HG03095 (cell line): ENCODE data around the gene AWAT2.

Experiments used
- ATAC-seq: cut with Tn5 transposase; IDR thresholded peaks from one replicate; pipeline ENCODE4 v1.9.1; 2021; ENCODE audit warnings: moderate library complexity; ENCODE audit not compliant: unreplicated experiment

AWAT2 gene, protein sequence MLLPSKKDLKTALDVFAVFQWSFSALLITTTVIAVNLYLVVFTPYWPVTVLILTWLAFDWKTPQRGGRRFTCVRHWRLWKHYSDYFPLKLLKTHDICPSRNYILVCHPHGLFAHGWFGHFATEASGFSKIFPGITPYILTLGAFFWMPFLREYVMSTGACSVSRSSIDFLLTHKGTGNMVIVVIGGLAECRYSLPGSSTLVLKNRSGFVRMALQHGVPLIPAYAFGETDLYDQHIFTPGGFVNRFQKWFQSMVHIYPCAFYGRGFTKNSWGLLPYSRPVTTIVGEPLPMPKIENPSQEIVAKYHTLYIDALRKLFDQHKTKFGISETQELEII

DNA sequence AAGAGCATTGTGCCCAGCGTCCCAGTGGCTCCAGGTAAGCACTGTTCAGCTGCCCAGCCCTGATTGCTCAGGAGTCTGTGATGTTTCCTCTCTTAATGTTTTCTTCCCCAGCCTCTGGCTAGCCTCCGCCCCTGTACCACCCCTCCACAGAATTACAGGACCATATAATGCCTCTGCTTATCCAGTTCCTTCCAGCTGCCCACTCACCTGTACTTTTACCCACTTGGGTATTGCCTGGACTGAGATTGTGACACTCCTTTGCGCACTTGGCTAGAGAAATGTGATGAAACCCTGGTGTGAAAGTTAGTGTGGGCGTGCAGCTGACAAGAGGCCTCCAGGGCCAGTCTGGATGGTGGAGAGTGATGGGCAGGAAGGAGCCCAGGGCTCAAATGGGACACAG, at the start of gene AWAT2:
Gene AWAT2, minus strand, starts transcription at position 14 of the 400 bp plus-strand sequence. Its CDS starts 6 bp downstream, at position 8.
- no peak for ATAC-seq

DNA sequence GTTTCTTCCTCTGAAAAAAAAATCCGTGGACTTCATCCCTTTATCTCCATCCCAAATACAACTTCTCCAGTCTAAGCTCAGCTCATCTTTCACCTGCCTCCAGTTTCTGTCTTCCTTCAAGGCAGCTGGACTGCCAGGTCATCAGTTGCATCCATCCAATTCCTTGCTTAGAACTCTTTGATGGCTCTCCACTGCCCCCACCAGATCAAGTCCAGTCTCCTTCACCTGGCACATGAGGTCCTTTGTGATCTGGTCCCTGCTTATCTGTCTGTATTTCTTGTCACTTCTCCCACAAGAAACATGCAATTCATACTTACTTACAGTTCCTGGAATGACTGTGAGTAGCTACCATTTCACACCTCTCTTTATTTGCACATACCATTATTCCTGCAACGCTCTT, 46.3 kb upstream of the AWAT2 start:
- no peak for ATAC-seq

DNA sequence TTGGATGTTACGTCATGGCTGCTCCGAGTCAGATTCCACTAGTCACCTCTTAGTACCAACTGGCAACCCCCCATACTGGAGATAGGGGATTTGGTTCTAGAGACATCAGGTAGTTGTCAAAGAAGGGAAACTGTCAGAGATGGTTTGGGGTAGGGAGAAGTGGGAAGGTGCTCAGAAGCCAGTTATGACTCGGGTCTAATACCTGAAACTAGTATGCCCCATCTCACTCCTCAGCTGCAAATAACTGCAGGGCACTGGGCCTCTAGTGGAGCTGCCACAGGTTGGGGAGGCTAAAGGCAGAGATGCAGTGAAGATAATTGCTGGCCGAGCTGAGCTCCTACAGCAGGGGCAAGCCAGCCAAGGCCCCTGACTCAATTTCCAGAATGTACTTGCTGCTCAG, 42.5 kb upstream of the AWAT2 start:
- ATAC-seq: no peak

DNA sequence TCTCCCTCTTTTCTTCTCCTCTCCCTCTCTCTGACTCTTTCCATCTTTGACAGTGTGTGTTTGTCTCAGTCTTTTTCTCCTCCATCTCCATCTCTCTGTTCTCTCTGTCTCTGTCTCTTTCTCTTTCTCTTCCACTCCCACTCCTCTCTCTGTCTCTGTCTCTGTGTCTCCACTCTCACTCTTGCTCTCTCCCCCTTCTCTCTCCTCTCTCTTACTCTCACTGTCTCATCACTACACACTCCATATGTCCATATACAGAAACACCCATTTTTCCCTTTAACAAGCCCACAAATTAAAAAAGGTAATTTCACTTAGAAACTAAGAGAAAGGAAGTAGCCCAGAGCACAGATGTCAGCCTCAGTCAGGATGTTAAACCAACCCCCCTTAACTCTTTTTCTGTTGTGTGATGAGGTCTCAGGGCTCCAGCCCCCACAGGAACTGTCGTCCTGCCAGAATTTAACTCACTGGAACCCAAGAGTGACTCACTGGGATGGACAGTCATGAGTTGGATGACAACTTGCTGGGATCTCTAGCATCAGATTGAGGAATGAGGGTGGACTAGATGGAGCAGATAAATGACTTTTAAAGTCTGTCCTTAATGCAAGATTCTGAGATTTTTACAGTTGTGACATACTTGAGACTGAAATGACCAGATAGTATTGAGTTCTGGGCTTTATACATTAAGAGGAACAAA, 40.0 kb upstream of the AWAT2 start:
- ATAC-seq: no peak

DNA sequence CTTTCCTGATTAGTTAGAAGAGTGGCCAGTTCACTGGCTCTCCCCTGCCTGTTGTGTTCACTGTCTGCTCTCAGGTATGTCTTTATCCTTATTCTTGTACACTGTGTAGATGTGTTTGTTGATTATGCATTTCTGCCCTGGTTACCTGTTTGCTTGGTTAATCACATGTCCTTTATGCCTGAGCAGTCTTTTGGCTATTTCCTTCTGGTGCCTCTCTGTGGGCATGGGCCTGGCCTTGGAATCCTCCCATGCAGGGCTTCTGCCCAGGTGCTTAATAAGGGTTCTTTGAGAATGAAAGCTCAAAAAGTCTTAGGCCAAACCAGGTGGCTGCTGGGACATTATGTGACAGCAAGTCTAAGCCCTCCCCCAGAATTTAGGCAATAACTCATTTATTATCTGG, 39.0 kb upstream of the AWAT2 start:
- no peak for ATAC-seq

DNA sequence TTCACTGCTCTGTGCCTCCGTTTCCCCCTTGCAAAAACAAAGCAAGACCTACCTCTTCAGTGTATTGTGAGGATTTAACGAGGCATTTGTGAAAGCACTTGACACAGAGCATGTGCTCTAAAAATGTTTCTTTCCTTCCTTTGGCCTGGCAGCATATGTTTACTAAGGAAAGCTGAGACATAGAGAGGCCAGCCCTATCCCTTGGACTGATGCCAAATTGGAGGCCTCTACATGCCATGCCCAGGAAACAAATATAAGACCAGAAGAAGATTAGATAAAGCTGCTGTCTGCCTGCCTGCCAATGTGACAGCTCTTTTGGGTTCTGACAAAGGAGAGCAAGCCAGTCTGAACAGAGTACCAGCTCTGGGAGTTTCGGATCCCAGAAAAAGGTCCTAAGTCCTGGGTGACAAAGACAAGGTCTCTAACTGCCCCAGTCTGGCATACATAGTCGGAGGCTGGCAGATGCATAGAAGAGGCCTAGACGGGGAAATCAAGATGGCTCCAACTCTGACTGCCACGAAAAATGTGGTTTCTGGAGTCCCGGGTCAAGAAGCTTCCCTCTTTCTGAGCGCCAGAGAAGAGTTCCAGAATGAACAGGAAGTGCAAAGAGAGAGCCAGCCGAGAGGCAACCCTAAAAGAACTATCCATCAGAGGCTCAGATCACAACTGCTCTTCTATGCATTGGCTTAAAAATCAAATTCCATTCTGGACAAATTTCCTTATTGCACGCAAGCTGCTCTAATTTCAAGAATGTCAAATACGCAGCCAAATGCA, 38.3 kb upstream of the AWAT2 start:
- no peak for ATAC-seq

DNA sequence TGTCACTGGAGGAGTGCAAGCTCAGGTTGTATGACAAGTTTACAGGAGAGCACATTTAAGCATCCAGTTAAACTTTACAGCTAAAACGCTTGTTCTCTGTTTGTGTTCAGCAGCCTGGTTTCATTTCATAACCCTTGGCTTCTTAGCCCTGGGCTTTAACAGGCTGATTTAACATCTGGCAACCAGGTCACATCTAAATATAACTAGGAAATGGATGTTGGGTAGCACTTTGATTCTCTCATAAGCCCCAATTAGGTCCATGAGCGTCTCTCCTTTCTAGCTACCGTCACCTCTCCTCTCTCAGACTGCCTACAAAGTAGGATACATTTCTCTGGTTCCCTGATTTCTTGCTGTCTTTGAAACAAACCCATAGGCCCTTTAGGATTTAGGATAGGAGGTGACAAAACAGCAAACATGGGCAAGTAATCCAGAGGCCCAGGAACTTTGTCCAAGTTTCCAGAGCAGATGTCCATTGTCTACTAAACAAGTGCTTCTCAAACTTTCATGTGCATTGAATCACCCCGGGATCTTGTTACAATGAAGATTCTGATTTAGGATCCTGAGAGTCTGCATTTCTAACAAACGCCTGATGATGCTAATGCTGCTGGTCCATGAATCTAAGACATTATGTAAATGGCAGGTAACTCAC, 35.0 kb upstream of the AWAT2 start:
- no peak for ATAC-seq

DNA sequence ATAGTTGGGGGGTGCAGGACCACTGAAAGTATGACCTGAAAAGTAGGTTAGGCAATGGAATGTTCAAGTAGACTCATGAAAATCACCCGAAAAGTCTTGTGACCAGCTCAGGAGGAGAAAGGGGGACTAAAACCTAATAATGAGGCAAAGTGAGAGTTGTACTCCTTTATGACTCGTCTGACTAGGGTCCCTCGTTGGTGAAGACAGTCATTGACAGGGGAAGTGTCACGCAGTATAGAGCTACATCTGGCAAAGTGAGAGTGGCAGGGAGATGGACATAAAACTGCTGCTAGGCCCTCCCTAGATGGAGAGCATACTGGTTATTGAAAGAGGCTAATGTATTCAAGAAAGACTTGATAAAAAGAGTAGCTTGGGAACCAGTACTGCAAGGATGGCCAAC, 33.0 kb upstream of the AWAT2 start:
- ATAC-seq: no peak

DNA sequence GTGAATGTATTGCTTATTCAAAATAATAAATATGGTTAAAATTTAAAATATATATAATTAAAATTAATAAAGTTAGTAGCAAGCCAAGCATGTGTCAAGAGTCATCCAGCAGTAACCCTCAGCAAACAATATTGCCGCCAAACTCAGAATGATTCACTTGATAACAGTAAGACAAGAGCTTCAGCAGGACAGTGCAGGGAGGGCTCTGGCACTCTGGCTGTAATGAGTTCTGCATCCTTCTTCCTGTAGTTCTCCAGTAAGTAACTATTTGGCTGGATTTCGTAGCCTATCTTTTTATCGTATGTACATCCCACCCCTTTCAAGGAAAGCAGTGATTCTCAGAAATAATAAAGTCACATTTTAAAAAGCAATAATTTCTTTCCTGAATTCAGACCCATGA, 30.1 kb upstream of the AWAT2 start:
- no peak for ATAC-seq

DNA sequence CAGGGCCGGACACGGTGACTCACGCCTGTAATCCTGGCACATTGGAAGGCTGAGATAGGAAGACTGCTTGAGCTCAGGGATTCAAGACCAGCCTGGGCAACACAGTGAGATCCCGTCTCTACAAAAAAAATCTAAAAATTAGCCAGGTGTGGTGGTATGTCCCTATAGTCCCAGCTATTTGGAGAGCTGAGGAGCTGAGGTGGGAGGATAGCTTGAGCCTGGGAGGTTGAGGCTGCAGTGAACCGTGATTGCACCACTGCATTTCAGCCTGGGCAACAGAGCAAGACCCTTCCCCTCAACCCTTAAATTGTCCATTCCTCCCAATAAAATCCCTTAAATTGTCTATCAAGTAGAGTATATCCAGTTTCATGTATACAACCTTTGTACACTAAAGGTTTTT, 29.6 kb upstream of the AWAT2 start:
- no peak for ATAC-seq

DNA sequence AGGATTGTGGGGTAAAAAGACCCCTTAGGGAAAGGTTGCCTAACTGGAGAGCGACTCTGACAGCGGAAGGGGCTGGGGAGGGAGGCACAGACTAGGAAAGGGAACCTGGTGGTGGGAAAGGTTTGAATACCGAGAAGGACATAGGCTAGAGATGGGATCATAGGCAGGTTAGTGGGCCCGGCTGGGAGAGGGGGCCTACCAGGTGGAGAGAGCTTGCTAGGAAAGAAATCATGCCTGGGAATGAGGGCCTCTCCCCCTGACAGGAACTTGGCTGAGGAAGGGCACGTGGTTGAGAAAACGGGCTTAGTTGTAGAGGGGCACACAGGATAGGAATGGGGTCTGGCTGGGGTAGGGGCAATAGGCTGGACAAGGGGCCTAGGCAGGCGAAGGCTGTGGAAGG, 16.9 kb upstream of the AWAT2 start:
- ATAC-seq: no peak

DNA sequence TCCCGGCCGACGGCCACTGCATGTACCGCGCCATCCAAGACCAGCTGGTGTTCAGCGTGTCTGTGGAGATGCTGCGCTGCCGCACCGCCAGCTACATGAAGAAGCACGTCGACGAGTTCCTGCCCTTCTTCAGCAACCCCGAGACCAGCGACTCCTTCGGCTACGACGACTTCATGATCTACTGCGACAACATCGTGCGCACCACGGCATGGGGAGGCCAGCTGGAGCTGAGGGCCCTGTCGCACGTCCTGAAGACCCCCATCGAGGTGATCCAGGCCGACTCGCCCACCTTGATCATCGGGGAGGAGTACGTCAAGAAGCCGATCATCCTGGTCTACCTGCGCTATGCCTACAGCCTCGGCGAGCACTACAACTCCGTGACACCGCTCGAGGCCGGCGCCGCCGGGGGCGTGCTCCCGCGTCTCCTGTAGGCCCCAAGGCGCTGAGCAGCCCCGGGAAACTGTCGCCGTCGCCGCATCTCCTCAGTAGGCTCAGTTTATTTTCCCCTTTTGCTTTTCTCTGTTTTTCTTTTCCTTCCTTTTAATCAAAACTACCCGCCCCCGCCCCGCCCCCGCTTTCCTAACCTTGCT, 13.3 kb upstream of the AWAT2 start:
- no peak for ATAC-seq

DNA sequence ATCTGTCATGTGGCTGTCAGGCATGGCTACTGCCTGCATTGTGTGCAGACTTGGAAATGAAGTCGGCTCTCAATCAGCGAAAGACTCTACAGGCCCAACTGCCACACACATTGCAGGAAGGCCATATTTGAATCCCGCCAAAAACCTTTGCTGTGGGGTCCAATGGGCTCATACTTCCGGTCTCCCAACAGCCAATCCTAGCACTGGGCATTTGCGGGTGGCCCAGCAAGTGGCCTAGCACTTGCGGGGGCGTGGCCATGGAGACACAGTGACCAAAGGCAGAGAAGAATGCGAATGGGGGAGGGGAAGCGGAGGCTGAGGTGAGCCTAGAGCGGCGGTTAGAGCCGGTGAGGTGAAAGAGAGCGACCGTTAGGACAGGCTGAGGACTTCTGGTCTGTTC, 12.3 kb upstream of the AWAT2 start, which contains the start of gene OTUD6A:
Gene OTUD6A, plus strand, starts transcription at position 382 of the 400 bp plus-strand sequence. CDS start 68 bp downstream, outside the sequence.
- no peak for ATAC-seq

DNA sequence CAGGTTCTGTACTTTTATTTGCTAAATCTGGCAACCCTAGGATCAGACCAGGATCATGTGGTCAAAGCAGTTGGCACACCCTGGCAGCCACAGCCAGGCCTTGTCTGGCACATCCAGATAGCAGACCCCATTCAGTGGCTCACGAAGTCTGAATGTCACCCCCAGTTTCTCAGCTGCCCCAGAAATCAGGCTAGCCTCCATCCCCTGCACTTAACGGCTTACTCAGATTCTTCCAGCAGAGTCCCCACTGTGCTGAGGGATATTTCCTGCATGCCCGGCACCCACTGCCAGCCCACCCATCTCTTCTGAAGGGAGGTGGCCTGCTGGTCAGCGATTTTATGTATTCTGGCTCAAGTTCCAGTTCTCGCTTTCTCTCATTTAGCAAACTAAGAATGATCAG, 4.7 kb upstream of the AWAT2 start:
- no peak for ATAC-seq

DNA sequence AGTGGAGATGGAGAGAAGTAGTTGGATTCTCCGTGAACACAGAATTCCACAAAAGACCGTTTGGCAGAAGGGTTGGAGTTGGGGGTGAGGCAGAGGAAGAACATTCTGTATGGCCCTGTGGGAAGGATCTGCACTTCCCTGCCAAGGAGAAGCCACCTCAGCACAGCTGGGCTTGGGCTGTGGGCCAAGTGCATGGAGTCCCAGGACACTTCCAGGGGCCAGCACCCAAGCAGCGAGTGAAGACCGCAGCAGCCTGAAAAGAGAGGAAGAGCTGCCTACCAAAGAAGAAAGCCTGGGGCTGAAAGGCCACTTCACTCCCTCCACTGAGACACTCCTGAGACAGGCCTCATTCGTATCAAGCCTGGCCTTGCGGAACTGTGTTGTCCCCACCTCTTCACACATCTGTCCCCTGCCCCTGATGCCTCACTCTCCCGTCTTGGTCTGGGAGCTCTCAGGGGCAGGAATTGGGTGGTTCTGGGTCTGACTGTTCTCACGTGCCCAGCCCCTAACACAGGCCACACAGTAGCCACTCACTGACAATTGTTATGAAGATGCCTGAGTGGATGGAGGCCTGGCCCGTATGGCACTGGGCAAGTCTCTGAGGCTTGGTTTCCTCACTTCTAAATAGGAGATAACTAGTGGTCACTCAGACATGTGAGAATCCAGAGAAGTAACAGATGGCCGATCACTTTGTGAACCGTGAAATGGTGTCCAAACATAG, 3.3 kb upstream of the AWAT2 start:
- no peak for ATAC-seq

DNA sequence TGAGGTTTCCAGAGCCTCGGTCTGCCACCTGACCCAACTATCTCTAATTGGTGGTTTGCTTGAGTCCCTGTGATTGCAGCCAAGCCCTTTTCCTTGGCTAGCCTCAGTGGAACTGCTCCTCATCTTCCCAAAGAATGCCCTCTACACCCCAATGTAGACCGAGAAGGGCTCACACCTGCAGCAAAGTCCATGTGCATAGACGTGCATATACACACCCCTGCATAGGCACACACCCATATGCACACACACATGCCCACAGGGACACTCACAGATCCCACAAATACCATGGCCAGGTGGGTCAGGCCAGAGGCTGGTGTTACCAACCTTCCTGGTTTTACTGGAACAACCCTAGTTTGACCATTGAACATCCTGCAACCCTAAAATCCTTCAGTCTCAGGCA, 332 bp downstream of the AWAT2 start:
- ATAC-seq: no peak

DNA sequence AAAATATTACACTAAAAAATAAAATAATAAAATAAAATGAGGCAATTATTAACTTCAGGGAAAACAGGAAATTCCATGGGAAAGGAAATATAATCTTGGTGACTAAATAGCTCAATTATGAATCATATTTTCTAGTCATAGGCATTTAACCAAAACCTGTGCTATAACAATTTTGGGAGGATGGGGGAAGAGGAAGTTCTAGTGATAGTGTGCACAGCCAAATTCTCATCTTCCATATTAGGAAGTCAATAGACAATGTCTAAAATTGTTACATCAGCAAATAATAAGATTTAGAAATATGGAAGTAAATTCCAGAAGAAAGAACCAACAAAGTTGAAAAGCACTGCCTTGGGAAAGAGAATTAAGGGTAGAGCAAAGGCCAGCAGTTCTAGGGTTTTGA, 2.8 kb downstream of the AWAT2 start:
- no peak for ATAC-seq

DNA sequence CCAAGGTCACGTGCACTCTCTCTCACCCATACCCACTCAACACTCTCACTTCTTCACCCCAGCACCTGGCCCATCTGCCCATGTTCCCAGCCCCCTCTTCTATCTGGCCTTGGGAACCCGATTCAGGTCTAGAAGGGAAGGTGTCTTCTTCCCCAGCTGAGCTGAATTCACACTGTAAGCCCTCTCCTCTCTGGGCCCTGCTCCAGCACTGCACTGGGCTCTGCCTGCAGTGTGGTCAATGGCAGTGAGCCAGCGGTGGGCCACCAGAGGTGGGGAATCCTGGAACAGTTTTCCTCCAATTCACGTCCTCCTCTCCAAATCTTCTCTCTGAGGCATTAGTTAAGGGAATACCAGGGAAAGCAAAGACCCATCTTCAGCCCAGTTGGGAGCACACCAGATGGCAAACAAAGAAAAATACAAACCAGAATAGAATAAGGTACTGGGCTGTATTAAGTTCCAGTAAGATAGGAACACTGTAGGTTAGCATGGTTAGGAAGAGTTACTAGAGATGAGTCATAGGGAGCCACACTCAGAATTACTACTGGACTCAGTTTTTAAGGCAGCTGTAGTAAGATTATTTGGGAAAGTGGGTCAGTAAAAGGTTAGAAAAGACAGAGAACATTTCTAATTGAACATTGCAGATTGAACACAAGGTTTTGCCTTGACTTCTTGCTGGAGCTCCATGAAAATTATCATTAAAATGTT, 5.0 kb downstream of the AWAT2 start:
- no peak for ATAC-seq

DNA sequence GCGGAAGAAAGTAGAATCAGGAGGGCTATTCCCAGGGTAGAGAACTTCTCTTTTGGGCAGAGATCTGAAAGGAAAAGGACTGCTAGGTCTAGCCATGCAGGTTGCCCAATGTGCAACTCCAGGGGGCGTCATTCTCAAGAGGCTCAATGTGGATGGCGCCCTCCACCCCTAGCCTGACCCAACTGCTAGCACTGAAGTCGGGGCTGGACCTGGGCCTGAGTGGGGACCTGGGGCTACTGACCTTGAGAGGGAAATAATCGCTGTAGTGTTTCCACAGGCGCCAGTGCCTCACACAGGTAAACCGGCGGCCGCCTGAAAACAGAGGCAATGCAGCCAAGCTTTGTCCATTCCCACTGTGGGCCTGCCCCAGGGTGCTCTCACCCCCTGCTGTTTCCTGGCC, 6.1 kb downstream of the AWAT2 start:
- ATAC-seq: no peak
